Effector memory CD4-positive, alpha-beta T cell (primary cell): Measurements from ENCODE around the gene FOXN1.

Experiments used
- DNase-seq, 3 donors: peaks; one replicate each; pipeline ENCODE4 v3.0.0-alpha.2; 2020
- H3K27ac ChIP-seq: 2 replicates; pipeline ENCODE4 v1.7.0; 2013; ENCODE audit warnings: mild to moderate bottlenecking, low read length, moderate library complexity; ENCODE audit not compliant: insufficient read depth, poor library complexity, severe bottlenecking
- H3K27me3 ChIP-seq: replicated peaks from 2 replicates; pipeline ENCODE4 v1.7.0; 2013; ENCODE audit warnings: mild to moderate bottlenecking, low read length; ENCODE audit not compliant: insufficient read depth, control insufficient read depth, poor library complexity, severe bottlenecking
- H3K36me3 ChIP-seq: 2 replicates; pipeline ENCODE4 v1.7.0; 2013; ENCODE audit warnings: mild to moderate bottlenecking, low read length, moderate library complexity; ENCODE audit not compliant: control insufficient read depth, insufficient read depth
- H3K4me1 ChIP-seq: 2 replicates; pipeline ENCODE4 v1.7.0; 2013; ENCODE audit warnings: low read length, mild to moderate bottlenecking; ENCODE audit not compliant: control insufficient read depth, insufficient read depth, poor library complexity, severe bottlenecking
- H3K4me3 ChIP-seq: 2 replicates; pipeline ENCODE4 v1.7.0; 2013; ENCODE audit warnings: low read length, low read depth, mild to moderate bottlenecking; ENCODE audit not compliant: insufficient read depth, poor library complexity, severe bottlenecking
- H3K9me3 ChIP-seq: 2 replicates; pipeline ENCODE4 v1.7.0; 2013; ENCODE audit warnings: mild to moderate bottlenecking, low read length, moderate library complexity; ENCODE audit not compliant: control insufficient read depth

The FOXN1 gene

DNA sequence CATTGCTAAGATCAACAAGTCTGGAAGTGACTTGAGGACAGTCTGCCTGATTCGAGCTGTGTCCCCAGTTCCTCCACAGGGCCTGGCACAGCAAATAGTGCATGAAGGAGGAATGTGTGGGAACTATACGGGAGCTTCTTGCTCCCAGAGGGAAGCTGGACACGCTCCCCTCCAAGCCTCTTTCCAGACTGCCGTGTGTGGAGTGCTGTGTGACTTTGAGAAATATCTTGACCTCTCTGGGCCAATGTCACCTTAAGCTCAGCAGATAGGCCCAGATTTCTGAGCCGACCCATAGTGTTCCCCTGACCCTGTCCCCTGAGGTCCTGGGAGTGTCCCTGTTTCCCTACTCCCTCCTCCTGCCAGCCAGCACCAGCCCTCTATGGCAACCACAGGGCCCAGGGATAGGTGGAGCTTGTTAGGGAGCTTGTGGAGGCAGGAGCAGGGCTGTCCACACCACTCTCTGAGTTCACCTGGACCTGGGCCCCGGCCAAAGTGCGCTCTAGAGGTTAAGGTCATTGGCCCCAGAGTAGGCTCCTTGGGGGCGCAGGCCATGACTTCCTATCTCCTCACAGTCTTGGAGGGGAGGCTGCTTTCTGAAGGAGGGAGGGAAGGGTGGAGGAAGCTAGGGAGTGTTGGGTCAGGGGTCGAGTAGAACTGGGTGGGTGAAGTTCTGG is 6.3 kb upstream of the FOXN1 start:
- no peaks in the 10 kb centered on the region for H3K9me3 ChIP-seq

GRCh38 chr17:28500712-28501379 is 5.3 kb upstream of the FOXN1 start:
- no peaks in the 10 kb centered on the region for H3K36me3 ChIP-seq
- DNase-seq = no peak
- no peaks in the 10 kb centered on the region for H3K27me3 ChIP-seq
- no peak overlapping the region for H3K4me3 ChIP-seq
- no peaks in the 10 kb centered on the region for H3K4me1 ChIP-seq
- H3K27ac ChIP-seq = no peak overlapping the region
- no peaks in the 10 kb centered on the region for H3K9me3 ChIP-seq

More for the DNA sequence above, 6.3 kb upstream of the FOXN1 start:
- Histone ChIP-seq H3K4me3 (no peak overlapping the region), H3K36me3 (no peaks in the 10 kb centered on the region), H3K27me3 (no peaks in the 10 kb centered on the region), H3K4me1 (no peaks in the 10 kb centered on the region), H3K27ac (no peak overlapping the region)
- no peak for DNase-seq

DNA sequence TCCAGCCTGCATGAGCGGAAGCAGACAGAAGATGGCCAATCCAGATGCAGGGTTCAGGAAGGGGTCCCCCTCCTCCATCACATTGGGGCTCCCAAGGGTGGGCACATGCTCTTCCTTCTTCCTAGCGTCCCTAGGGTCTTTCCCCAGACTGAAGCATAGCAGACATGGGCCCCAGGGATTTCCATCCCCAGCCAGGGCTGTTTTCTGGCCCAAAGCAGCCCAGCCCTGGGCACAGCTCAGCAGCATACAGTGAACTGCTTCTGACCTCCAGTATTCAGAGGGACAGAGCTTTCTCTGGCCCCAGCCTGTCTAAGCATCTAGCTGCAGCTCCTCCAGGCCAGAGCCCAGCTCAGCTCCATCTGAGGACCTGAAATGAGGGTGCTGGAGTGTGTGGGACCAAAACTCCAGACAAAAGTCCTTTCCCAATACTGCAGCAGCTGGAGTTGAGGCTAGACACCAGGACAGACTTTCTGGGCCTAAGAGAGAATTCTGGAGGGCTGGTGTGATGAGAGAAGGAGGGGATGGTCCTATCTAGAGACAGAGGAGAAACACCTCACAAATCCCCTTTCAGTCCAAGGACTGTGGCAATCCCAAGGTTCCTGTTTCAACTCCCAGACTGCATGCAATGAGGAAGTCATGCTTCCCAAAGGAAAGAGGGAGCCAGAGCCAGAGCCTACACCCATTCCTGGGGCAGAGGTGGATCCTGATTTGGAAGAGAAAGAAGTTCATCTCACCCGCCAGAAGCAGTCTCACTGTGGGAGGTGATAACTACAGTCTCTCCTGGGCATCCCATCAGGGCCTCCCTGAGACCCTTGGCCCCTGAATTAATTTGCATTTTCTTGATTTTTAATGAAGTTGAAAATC is 4.5 kb upstream of the FOXN1 start:
- Histone ChIP-seq H3K9me3 (no peaks in the 10 kb centered on the region), H3K27me3 (no peaks in the 10 kb centered on the region), H3K36me3 (no peaks in the 10 kb centered on the region), H3K27ac (no peak overlapping the region), H3K4me1 (no peaks in the 10 kb centered on the region), H3K4me3 (no peak overlapping the region)
- DNase-seq = no peak

GRCh38 chr17:28503420-28503819 is 2.7 kb upstream of the FOXN1 start:
- Histone ChIP-seq H3K27ac (no peak overlapping the region), H3K27me3 (no peaks in the 10 kb centered on the region), H3K9me3 (no peaks in the 10 kb centered on the region), H3K4me1 (no peaks in the 10 kb centered on the region), H3K4me3 (no peak overlapping the region), H3K36me3 (no peaks in the 10 kb centered on the region)
- DNase-seq = no peak

DNA sequence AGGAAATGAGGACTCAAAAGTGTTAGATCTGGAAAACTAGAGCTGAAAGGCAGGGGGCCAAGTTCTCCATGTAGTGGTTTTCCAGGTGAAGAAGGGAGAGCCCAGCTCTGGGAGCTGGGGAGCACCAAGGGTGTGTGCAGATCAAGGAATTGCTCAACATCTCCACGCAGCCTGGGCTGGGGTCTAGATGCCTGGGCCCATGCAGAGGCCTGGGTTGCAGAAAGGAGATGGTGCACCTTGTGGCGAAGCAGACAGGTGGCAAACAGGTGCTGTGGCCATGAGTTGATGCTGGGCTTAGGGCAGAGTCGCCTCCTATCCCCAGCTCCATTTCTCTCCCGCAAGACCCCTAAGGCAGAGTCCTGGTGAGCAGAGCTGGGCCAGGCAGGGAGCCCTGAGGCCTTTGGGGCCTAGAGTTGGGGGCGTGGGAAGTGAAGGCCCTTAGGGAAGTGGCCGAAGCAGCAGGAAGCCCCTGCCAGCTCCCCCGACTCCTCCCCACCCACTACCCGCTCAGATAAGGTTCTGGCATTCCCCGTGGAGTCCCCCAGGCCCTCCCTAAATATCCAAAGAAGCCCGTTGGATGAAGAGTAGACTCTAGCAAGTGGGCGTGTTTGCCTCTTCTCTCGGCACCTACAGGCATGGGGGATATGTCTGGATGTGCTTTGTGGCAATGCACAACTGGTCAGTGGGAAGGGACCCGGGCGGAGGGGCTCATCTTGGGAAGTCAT is 777 bp downstream of the FOXN1 start:
- no peak for DNase-seq
- no peak overlapping the region for H3K27ac ChIP-seq
- H3K36me3 ChIP-seq = no peaks in the 10 kb centered on the region
- no peaks in the 10 kb centered on the region for H3K9me3 ChIP-seq
- no peaks in the 10 kb centered on the region for H3K27me3 ChIP-seq
- H3K4me1 ChIP-seq = no peaks in the 10 kb centered on the region
- no peak overlapping the region for H3K4me3 ChIP-seq

GRCh38 chr17:28507567-28508203 is 1.5 kb downstream of the FOXN1 start:
- Histone ChIP-seq H3K4me3 (no peak overlapping the region), H3K9me3 (no peaks in the 10 kb centered on the region), H3K27me3 (no peaks in the 10 kb centered on the region), H3K27ac (no peak overlapping the region), H3K36me3 (no peaks in the 10 kb centered on the region), H3K4me1 (no peaks in the 10 kb centered on the region)
- no peak for DNase-seq

GRCh38 chr17:28508211-28508724 is 2.1 kb downstream of the FOXN1 start:
- Histone ChIP-seq H3K9me3 (no peaks in the 10 kb centered on the region), H3K4me1 (no peaks in the 10 kb centered on the region), H3K27me3 (no peaks in the 10 kb centered on the region), H3K36me3 (no peaks in the 10 kb centered on the region), H3K27ac (no peak overlapping the region), H3K4me3 (no peak overlapping the region)
- DNase-seq = no peak

DNA sequence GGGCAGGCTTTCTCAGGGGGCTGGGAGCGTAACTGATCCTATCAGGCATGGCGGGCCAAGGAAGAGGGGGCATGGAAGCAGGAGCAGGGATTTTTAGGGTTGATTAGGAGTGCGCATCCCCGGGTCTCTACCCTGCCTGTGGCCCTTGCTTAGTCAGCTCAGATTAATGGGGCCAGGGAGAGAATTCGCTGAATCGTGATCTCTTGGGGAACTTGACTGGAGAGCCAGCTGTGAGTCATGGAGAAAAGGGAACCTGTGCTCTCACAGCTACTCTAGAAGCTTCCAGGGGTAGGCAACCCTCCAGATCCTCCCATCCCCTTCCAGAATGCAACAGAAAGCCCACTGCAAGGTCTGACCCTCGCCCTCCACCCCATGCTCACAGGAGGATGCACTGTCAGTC is 3.6 kb downstream of the FOXN1 start:
- Histone ChIP-seq H3K9me3 (no peaks in the 10 kb centered on the region), H3K27ac (no peak overlapping the region), H3K36me3 (no peaks in the 10 kb centered on the region), H3K4me1 (no peaks in the 10 kb centered on the region), H3K4me3 (no peak overlapping the region), H3K27me3 (no peaks in the 10 kb centered on the region)
- no peak for DNase-seq

GRCh38 chr17:28511858-28512461 is 5.8 kb downstream of the FOXN1 start:
- Histone ChIP-seq H3K27me3 (no peaks in the 10 kb centered on the region), H3K4me1 (no peaks in the 10 kb centered on the region), H3K36me3 (no peaks in the 10 kb centered on the region), H3K4me3 (no peak overlapping the region), H3K27ac (no peak overlapping the region), H3K9me3 (no peaks in the 10 kb centered on the region)
- DNase-seq = no peak
